HG03565 (cell line): ENCODE results near the gene COL6A3.

Source experiments
- ATAC-seq: cut with Tn5 transposase; IDR thresholded peaks from one replicate; pipeline ENCODE4 v1.9.1; 2021; ENCODE audit warnings: mild to moderate bottlenecking, moderate library complexity; ENCODE audit not compliant: unreplicated experiment

Gene COL6A3, protein sequence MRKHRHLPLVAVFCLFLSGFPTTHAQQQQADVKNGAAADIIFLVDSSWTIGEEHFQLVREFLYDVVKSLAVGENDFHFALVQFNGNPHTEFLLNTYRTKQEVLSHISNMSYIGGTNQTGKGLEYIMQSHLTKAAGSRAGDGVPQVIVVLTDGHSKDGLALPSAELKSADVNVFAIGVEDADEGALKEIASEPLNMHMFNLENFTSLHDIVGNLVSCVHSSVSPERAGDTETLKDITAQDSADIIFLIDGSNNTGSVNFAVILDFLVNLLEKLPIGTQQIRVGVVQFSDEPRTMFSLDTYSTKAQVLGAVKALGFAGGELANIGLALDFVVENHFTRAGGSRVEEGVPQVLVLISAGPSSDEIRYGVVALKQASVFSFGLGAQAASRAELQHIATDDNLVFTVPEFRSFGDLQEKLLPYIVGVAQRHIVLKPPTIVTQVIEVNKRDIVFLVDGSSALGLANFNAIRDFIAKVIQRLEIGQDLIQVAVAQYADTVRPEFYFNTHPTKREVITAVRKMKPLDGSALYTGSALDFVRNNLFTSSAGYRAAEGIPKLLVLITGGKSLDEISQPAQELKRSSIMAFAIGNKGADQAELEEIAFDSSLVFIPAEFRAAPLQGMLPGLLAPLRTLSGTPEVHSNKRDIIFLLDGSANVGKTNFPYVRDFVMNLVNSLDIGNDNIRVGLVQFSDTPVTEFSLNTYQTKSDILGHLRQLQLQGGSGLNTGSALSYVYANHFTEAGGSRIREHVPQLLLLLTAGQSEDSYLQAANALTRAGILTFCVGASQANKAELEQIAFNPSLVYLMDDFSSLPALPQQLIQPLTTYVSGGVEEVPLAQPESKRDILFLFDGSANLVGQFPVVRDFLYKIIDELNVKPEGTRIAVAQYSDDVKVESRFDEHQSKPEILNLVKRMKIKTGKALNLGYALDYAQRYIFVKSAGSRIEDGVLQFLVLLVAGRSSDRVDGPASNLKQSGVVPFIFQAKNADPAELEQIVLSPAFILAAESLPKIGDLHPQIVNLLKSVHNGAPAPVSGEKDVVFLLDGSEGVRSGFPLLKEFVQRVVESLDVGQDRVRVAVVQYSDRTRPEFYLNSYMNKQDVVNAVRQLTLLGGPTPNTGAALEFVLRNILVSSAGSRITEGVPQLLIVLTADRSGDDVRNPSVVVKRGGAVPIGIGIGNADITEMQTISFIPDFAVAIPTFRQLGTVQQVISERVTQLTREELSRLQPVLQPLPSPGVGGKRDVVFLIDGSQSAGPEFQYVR (N-terminal part only)

GRCh38 chr2:237413777-237414661 lies at the start of gene COL6A3:
Gene COL6A3 (minus strand): TSS chr2:237414164. CDS start chr2:237396817, 17,347 bp downstream.
- no peak for ATAC-seq

DNA sequence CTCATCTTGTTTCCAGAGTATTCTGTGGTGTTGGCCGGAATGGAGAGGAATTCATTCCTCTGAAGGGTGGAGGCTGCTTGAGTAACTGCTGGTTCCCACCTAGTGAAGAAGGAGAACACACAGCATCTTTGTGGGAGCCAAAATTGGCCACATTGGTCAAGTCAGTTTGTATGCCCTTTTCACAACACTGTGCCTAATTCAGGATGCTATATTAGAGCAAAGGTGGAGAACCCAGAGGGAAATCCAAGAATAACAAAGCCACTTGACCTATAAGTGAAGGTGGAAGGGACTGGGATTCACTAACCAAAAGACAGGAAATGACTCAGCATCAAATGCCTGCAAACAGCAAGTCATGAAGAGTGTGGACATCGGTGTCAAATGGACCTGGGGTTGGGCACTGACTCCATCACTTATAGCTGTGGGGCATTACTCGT lies 45.8 kb upstream of the COL6A3 start:
- no peak for ATAC-seq

DNA sequence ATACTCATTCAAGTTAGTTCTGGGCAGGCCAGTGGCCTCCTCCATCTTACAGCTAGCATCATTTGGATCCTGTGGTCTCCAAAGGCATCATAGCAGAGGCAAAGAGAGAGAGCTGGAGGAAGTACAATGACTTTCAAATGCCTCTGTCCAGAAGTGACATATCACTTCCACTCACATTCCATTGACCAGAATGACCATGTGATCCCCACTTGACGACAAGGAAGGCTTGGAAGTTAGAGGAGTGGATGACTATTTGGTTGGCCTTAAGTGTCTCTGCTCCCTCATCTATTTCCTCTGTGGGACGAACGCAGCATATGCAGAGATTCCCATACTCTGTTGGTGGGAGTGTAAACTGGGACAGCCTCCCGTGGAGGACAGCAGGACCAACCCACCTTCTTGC lies 45.3 kb upstream of the COL6A3 start:
- ATAC-seq, result no peak

GRCh38 chr2:237458519-237458918 lies 44.6 kb upstream of the COL6A3 start:
- no peak for ATAC-seq

DNA sequence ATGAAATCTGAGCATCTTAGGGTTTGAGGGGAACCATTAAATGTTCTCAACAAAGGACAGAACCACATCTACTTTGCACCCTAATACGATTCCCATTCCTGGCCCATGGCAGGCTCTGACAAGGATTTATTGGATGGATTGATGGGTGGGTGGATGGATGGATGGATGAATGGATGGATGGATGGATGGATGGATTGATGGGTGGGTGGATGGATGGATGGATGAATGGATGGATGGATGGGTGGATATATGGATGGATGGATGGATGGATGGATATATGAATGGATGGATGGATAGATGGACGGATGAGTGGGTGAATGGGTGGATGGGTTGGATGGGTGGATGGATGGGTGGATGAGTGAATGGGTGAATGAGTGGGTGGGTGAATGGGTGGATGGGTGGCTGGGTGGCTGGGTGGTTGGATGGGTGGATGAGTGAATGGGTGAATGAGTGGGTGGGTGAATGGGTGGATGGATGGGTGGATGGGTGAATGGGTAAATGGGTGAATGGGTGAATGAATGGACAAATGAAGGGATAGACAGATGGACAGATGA lies 43.5 kb upstream of the COL6A3 start:
- no peak for ATAC-seq

- no peak for ATAC-seq
Observed at GRCh38 chr2:237456200-237456843, 42.4 kb upstream of the COL6A3 start.

DNA sequence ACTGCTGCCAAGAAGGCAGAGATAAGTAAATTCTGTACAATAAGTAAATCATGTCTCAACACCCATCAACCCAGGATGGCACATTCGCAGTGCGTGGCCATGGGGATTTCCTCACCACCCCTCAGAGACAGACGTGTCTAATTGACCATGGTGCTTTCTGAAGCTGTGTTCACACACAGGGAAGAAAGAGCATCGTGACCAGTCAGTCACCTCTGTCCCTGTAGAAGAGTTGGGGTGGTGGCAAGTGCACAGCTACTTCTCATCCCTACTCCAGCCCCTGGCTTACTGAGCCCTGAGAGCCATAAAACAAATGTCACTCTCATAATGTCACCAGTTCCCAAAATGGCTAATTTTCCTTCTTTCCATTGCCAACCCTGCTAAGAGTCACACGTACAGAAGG lies 41.8 kb upstream of the COL6A3 start:
- no peak for ATAC-seq

- ATAC-seq, result no peak
Observed at GRCh38 chr2:237453671-237454070, 39.7 kb upstream of the COL6A3 start.

DNA sequence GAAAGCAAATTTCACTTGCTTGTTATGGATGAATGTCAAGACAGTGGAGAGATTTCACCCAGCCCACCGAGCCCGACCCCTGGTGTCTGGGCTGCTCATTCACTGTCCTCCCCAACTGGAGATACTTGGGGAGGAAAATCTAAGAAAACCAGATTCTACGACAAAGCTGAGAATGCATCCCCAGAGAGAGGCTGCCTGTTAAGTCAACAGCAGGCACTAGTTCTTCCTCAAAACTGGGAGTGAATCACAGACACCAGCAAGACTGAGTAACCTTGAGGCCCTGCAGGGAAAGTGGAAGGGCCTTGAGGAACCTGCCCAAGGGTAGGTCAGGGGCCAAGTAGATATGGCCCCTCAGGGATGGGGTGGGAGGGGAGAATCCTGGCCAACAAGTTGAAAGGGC lies 38.9 kb upstream of the COL6A3 start:
- ATAC-seq, result no peak

GRCh38 chr2:237451643-237452469 lies 37.9 kb upstream of the COL6A3 start:
- ATAC-seq, result no peak

- no peak for ATAC-seq
Observed at GRCh38 chr2:237450583-237450982, 36.6 kb upstream of the COL6A3 start.

DNA sequence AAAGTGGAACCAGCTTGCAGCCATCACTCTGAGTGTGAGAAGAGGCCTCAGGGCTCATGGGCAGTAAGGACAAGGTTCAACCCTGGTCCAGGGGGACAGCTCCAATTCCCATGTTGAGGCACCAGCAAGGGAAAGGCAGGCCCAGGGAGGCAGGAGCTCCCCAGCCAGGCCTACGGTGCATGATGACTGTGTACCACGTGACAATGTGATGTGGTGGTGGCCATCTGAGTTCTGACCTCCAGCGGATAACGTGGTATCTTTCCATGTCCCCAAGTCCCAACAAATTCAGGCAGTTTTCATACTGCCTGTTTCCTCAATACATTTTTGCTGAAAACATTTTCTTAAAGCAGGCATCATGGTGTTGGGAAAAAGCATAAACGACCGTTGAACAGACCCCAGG lies 36.1 kb upstream of the COL6A3 start:
- ATAC-seq, result no peak

DNA sequence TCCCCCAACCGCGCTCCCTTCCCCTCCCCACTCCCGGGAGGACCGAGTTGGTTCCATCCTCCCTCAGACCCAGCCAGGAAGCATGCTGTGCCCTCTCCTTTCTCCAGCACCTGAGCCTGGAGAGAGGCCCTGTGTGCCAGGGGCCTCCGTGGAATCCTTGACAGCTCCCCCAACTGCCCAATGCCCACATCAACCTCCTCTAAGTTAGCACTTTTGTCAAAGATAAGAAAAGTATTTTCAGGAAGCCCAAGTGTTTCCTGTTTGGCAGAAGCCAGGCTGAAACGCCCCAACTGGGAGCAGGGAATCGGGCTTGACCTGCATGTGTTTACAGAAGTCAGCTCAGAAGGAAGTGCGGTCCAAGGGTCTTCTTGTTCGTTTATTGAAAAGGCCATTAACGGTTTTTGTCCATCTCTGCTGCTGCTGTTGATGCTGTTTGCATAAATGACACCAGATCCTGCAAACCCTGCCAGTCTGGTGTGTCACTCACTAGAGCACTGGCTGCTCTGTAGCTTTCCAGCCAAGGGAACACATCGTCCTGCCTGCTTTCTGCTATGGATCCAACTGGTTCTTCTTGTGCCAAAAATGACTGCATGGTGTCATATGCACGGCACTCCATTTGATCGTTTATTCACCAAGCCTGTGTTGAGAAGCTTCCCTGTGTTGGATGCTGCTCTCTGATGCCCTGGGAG lies 35.4 kb upstream of the COL6A3 start:
- ATAC-seq, result no peak

DNA sequence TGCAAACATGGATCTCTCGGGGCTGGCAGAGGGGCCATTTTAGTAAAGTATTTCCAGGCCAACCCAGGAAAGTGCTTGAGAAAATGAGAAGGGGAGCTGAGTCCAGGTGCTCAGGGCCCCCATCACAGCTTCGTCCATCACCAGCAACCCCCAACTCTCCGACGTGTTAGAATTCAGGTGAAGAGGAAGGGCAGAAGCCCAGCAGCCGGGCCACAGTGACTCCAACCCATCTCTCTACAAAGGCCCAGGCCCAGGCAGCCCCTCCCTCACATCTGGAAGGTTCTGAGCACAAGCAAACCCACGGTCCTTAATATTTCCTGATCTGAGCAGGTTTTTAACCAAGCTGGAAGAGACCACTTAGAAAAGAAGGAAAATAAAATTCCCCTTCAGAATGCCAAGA lies 34.7 kb upstream of the COL6A3 start:
- ATAC-seq, result no peak

DNA sequence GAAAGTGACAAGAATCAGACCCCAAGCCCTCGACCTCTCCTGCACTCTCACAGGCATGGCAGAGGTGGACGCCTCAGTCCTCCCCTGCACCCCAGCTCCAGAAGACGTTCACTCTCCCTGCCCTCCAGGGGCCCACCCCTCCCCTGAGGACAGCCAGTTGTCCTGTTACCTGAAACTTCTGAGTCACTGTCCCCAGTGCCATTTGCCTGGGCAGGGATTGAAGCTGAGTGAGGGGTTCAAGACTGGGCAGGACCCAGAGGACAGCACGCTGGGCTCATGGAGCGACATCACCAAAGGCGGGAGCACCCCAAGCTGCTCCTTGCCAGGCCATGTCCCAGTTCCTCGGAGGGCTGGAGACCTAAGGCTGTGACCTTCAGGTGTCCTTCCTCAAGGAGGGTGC lies 34.2 kb upstream of the COL6A3 start:
- ATAC-seq, result no peak

DNA sequence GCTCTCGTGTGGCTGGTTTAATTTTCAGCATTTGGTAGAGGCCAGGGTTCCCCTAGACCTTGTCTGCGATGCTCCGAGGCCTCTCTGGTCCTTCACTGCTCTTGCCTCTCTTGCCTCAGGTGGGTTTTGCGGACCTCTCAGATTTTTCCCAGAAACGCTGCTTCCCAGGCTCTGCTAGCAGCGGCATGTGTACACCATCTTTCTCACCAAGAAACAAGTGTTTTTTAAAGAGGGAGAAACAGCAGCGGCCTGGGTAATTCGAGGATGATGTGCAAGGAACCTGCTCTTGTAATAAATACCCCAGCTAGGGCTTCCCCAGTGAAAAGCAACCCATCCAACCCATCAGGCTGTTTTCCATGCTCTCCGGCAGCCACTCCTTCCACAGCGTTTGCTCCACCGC lies 33.5 kb upstream of the COL6A3 start:
- ATAC-seq, result no peak

- no peak for ATAC-seq
Observed at GRCh38 chr2:237446338-237446665, 32.3 kb upstream of the COL6A3 start.
